ENCODE data around the gene STK16. TPM values are rescaled to one million over a fixed set of nuclear protein-coding genes. Genes with fewer than 3 reads are reported as not detected.
"Not testable (repeated sequence)": the region's sequence is repeated elsewhere in the genome, so short reads cannot be mapped to it uniquely, and the experiment has no call there.

STK16 gene
- total RNA-seq, 1 donor from 2014 or later = 34.2 TPM

DNA sequence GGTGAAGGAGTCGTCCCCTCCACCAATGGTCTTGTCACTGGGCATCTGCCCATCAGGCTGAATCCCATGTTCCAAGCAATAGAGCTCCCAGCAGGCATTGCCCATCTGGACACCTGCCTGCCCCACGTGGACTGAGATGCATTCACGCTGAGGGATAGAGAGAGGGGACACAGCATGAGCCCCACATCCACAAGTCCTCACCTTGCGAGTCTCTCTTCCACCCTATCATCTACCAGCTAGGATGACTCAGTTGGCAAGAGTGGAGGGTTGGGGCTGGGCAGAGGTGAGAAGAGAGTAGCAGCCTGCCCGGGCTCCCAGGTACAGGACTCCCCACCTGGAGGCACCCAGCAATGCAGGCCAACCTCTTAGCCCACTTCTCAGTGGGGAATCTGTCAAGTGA, 6.8 kb downstream of the STK16 start:
- Mint-ChIP-seq H3K4me1 (ENCODE audit: unreplicated experiment) (peaks cover 14% of the 10 kb centered on the region), H3K27ac (no peak overlapping the region), H3K9me3 (no peaks in the 10 kb centered on the region), H3K36me3 (no peaks in the 10 kb centered on the region), H3K27me3 (peaks cover 56% of the 10 kb centered on the region), H3K4me3 (peak overlapping the region; percentile 83)
- TF ChIP-seq, protein P1, sequence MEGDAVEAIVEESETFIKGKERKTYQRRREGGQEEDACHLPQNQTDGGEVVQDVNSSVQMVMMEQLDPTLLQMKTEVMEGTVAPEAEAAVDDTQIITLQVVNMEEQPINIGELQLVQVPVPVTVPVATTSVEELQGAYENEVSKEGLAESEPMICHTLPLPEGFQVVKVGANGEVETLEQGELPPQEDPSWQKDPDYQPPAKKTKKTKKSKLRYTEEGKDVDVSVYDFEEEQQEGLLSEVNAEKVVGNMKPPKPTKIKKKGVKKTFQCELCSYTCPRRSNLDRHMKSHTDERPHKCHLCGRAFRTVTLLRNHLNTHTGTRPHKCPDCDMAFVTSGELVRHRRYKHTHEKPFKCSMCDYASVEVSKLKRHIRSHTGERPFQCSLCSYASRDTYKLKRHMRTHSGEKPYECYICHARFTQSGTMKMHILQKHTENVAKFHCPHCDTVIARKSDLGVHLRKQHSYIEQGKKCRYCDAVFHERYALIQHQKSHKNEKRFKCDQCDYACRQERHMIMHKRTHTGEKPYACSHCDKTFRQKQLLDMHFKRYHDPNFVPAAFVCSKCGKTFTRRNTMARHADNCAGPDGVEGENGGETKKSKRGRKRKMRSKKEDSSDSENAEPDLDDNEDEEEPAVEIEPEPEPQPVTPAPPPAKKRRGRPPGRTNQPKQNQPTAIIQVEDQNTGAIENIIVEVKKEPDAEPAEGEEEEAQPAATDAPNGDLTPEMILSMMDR (conservative IDR thresholded peaks at IDR 0.05) = no peak
- no peak for DNase-seq (ENCODE audit: extremely low spot score, unreplicated experiment)

DNA sequence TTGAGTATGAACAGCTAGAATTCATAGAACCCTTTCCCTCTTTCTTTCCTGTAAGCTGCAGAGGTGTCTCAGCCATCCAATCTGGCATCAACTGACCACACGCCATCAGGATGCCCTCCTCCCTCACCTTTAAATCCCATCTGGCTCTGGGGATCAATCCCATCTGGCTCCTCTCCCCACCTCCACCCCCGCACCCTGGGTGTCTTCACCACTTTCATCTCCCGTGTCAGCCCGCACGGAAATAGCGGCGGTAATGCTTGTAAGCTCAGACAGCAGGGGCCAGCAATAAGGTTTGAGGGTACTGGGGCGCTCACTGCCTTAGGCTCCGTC, 7.3 kb downstream of the STK16 start:
- TF ChIP-seq, protein P1 (conservative IDR thresholded peaks at IDR 0.05) = no peak
- Mint-ChIP-seq H3K36me3 (no peaks in the 10 kb centered on the region), H3K27me3 (peaks cover 56% of the 10 kb centered on the region), H3K27ac (peak overlapping the region; percentile 64), H3K9me3 (no peaks in the 10 kb centered on the region), H3K4me3 (peak overlapping the region; percentile 83), H3K4me1 (ENCODE audit: unreplicated experiment) (peaks cover 14% of the 10 kb centered on the region)
- no peak for DNase-seq (ENCODE audit: extremely low spot score, unreplicated experiment)

DNA sequence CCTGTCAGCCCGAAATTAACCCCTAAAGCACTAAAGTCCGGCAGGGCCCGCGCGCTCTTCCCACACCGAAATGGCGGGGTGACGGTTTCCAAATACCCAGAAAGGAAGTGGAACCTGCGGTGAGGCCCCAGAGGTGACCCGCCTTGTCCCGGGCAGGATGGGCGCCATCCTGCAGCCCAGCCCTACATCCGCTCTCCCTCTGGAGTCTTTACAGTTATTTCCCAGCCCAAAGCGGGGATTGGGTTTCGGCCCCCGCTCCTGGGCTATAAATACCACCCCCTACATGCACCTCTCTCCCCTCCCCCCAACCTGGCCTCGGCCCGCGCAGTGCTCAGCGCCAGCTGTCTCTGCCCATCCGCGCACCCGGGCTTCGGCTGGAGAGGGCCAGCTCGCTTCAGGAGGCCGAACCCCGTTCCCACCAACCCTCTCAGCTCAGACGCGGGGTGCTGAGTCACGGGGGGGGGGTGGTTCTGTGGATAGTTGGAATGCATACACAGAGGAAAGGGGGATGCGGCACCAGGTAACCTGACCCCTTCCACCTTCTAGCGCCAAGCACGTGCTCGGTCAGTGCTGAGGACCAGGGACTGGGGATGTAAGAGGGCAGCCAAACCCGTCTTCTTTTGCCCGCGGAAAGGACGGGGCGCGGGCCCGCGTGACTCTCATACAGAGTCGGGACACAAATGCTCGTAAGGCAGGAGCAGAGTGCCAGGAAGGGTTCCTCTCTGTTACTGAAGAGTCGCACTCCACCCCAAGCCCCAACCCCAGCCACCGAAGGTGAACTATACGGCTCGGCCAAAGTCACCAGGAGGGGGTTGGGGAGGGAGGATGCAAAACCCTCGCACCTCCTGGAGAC, 7.8 kb downstream of the STK16 start, which contains the start of gene TUBA4B:
TSS of gene TUBA4B (plus strand) at position 344 of the 853 bp plus-strand sequence. CDS start at position 509, 165 bp downstream.
- TF ChIP-seq, protein P1 (conservative IDR thresholded peaks at IDR 0.05) = no peak
- H3K27ac Mint-ChIP-seq = peak within 1 kb of the TSS; percentile 64
- no peak for DNase-seq (ENCODE audit: extremely low spot score, unreplicated experiment)
- no peaks in the 10 kb centered on the region for H3K36me3 Mint-ChIP-seq
- H3K4me1 Mint-ChIP-seq (ENCODE audit: unreplicated experiment) = peaks cover 14% of the 10 kb centered on the region
- H3K9me3 Mint-ChIP-seq = no peaks in the 10 kb centered on the region
- peak within 1 kb of the TSS; percentile 84 for H3K4me3 Mint-ChIP-seq
- peaks cover 56% of the 10 kb centered on the region for H3K27me3 Mint-ChIP-seq

DNA sequence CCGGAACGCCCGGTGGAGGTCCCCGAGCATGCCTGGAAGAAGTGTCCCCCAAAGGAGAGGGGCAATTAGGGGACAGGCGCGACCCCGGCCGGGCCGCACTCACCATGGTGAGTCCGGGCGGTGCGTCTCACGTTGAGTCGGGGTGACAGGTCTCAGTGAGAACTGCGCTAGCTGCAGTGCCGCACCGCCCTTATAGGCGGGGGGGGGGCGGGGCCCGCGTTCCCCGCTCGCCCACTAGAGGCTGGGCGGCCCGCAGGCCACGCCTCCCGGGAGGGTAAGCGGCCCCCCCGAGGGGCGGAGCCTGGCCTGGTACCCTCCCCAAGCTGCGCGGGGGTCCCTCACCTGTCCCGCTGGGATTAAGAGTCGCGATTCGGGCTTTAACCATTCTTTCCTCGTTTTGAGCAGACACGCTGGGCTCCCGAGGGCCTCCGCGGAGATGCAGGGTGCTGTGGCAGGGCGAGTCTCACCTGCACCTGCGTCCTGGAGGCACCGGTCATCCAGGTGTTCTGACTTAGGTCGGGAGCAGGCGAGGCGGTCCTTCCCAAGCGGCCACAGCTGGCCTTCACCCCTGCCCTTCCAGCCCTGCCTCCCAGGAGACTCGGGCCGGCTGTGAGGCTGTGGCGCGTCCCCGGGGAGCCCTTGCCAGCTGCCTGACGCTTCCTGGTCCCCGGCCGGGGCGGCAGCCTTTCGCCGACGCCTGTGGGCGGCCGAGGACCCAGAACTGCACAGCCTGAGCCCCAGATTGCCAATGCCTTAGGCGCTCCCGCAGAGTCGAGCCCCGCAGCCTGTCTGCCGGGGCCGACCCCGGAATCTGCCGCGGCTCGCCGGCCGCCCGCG, 8.7 kb downstream of the STK16 start, which contains the start of gene TUBA4A:
TSS of gene TUBA4A (minus strand) at position 166 of the 837 bp plus-strand sequence. CDS start at position 106, 60 bp downstream.
- Mint-ChIP-seq H3K4me1 (ENCODE audit: unreplicated experiment) (peaks cover 9% of the 10 kb centered on the region), H3K9me3 (no peaks in the 10 kb centered on the region), H3K4me3 (peak within 1 kb of the TSS; percentile 84), H3K27me3 (peaks cover 61% of the 10 kb centered on the region), H3K36me3 (no peaks in the 10 kb centered on the region), H3K27ac (peak within 1 kb of the TSS; percentile 64)
- TF ChIP-seq, protein P1 (conservative IDR thresholded peaks at IDR 0.05) = no peak
- no peak for DNase-seq (ENCODE audit: extremely low spot score, unreplicated experiment)

DNA sequence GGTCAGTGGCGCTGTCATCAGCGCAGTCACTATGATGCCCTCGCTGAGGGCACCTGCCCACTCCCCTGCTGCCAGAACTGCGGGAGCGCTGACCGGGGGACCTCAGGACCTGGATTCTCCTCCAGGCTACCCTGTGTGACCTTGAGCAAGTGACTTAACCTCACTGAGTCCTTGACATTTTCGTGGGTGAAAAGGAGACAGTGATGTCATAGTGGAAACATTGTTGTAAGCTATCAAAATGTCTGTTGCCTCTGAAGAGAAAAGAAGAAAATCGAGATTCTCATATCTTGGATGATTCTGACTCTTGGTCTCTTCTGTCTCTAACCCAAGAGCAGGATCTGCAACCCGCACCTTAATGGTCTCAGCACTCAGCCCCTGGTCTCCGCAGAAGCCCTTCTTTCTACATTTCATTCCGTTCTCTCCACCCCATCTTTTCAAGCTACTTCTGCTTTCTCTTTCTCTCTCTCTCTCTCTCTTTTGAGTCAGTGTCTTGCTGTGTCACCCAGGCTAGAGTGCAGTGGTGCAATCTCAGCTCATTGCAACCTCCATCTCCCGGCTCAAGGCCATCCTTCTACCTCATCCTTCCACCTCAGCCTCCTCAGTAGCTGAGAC, 9.4 kb downstream of the STK16 start:
- Mint-ChIP-seq H3K9me3 (no peaks in the 10 kb centered on the region), H3K4me3 (peak overlapping the region; percentile 64), H3K27ac (peak overlapping the region; percentile 25), H3K36me3 (no peaks in the 10 kb centered on the region), H3K4me1 (ENCODE audit: unreplicated experiment) (peaks cover 2% of the 10 kb centered on the region), H3K27me3 (peaks cover 66% of the 10 kb centered on the region)
- TF ChIP-seq, protein P1 (conservative IDR thresholded peaks at IDR 0.05) = no peak
- no peak for DNase-seq (ENCODE audit: extremely low spot score, unreplicated experiment)

DNA sequence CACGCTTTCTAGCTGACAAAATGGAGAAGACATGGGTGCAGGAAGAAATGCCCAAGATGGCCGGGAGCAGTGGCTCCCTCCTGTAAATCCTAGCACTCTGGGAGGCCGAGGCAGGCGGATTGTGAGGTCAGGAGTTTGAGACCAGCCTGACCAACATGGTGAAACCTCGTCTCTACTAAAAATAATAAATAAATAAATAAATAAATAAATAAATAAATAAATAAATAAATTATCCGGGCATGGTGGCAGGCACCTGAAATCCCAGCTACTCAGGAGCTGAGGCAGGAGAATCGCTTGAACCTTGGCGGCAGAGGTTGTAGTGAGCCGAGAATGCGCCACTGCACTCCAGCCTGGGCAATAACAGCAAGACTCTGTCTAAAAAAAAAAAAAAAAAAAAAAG, 13.7 kb downstream of the STK16 start:
- not testable (repeated sequence) for H3K27ac Mint-ChIP-seq; H3K36me3 Mint-ChIP-seq; H3K4me3 Mint-ChIP-seq; DNase-seq (ENCODE audit: extremely low spot score, unreplicated experiment); H3K4me1 Mint-ChIP-seq (ENCODE audit: unreplicated experiment); H3K9me3 Mint-ChIP-seq
- H3K27me3 Mint-ChIP-seq = peaks cover 70% of the 10 kb centered on the region
